K562 (cell line): Measurements from ENCODE around the gene SENP3. TPM values are rescaled to one million over a fixed set of nuclear protein-coding genes. Genes with fewer than 3 reads are reported as not detected.
A peak's percentile ranks its signal among the peaks of the same experiment; 100 is the strongest.

Experiments used
- EP400 ChIP-seq: fragments of 450-650 bp; IDR thresholded peaks from 2 replicates; pipeline ENCODE4 v1.6.1; 2017; ENCODE audit warnings: antibody characterized with exemption, mild to moderate bottlenecking, moderate library complexity
- MCM3 ChIP-seq: fragments of 450-650 bp; IDR thresholded peaks from 2 replicates; pipeline ENCODE4 v1.6.1; 2016
- MEF2A ChIP-seq: IDR thresholded peaks from 2 replicates; pipeline ENCODE4 v1.6.1; 2011; ENCODE audit warnings: low read depth, mild to moderate bottlenecking, low read length, moderate library complexity; ENCODE audit not compliant: control insufficient read depth
- MYNN ChIP-seq, 2 experiments: sonication (generic); formaldehyde crosslinking in 1 of 2; IDR thresholded peaks; 2 replicates each; pipeline versions ENCODE4 v1.5.0 to v1.6.1; 2016 to 2020; ENCODE audit warnings: antibody characterized with exemption in 1 of 2, missing genetic modification reagents in 1 of 2
- ZBTB1 ChIP-seq: sonication (generic); formaldehyde crosslinking; IDR thresholded peaks from 2 replicates; pipeline ENCODE4 v1.8.1; 2023; ENCODE audit warnings: missing genetic modification reagents, low read depth, mild to moderate bottlenecking, borderline replicate concordance
- ZBTB17 ChIP-seq: fragments of 450-650 bp; formaldehyde crosslinking; IDR thresholded peaks from 2 replicates; pipeline ENCODE4 v1.4.0; 2020; ENCODE audit warnings: mild to moderate bottlenecking
- ZKSCAN1 ChIP-seq: fragments of 150-350 bp; IDR thresholded peaks from 2 replicates; pipeline ENCODE4 v1.6.1; 2016; ENCODE audit warnings: low read depth, low read length
- ZNF347 ChIP-seq: fragments of 450-650 bp; formaldehyde crosslinking; IDR thresholded peaks from 2 replicates; pipeline ENCODE4 v1.4.0; 2020; ENCODE audit warnings: low read depth, mild to moderate bottlenecking, moderate library complexity
- polyA plus RNA-seq, 8 experiments: library from polyadenylated mRNA; depleted of rRNA in 4 of 8; stranded (reverse) in 5 of 8; unstranded in 3 of 8; fragments of >200 nt; fragmentation: Nextera tagmentation in 2 of 8; fragmentation: Illumina TruSeq in 1 of 8; extraction: Ambion mirVana in 2 of 8; extraction: Trizol in 1 of 8; gene quantifications; 2 replicates each; pipeline versions ENCODE4 v1.2.1 to v1.2.3, GENCODE V29; 2011 to 2014; ENCODE audit warnings: inconsistent platforms in 1 of 8, missing spikeins in 1 of 8
- total RNA-seq, 7 experiments: library from RNA; depleted of rRNA in 6 of 7; stranded (reverse); fragments of >200 nt in 6 of 7; fragmentation: Illumina TruSeq in 2 of 7; extraction: Trizol in 2 of 7; gene quantifications; 2 replicates each; pipeline versions ENCODE4 v1.2.1 to v1.2.3, GENCODE V29; 2011 to 2021; ENCODE audit warnings: low replicate concordance in 1 of 7
- TF ChIP-seq, protein P1 (sequence below): fragments of 450-650 bp; formaldehyde crosslinking; IDR thresholded peaks from 2 replicates; pipeline ENCODE4 v1.4.0; 2020; ENCODE audit warnings: mild to moderate bottlenecking, moderate library complexity
- TF ChIP-seq, protein P2 (sequence below): sonication (generic); formaldehyde crosslinking; IDR thresholded peaks from 2 replicates; pipeline ENCODE4 v1.8.0; 2022; ENCODE audit warnings: mild to moderate bottlenecking, missing genetic modification reagents, borderline replicate concordance
- TF ChIP-seq, protein P3 (sequence below): fragments of 450-650 bp; IDR thresholded peaks from 2 replicates; pipeline ENCODE4 v1.6.1; 2016; ENCODE audit warnings: mild to moderate bottlenecking, moderate library complexity

SENP3 gene
- total and polyA plus RNA-seq, 9 of the 15 experiments (the other 6 are each of a cell fraction or from before 2014, with no cell fraction given): 0.63 to 102 (median 78.8) TPM

DNA sequence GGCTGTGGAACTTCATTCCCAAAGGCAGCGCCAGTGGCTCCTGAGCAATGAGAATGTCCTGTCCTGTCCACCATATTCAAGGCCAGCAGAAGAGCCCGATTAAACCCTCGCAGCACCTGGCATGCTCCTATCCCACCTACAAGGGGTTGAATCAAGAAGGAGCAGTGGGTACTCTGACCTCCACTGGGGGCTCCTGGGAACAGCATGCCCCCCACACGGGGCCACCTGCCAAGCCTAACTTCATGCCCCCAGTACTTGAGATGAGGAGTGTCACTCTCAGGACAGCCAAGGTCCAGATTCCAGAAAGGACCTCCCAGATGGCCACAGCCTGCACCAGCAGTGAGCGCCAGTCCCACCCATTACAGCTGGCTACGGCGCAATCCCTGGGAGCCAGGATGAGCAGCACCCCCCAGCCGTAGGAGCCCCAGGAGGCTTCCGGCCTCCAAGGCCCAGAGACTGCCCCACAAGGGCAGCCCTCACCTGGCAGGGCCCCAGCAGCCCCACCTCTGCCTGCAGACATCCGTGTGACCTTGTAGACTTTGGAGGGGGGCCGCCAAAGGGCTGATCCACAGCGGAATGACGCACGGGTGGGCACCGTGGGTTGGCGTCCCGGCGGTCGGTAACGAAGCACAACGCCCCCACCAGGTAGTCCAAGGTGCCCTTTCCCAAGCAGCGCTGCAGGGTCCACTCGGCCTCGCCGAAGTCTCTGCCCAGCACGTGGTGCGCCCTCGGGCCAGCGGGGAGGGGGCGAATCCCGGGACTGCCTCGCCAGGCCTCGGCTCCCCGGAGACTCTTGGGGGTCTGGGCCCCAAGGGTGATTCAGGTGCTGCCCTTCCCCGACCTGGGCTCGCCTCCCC lies 20.9 kb downstream of the SENP3 start (continued):
- TF ChIP-seq, protein P1, sequence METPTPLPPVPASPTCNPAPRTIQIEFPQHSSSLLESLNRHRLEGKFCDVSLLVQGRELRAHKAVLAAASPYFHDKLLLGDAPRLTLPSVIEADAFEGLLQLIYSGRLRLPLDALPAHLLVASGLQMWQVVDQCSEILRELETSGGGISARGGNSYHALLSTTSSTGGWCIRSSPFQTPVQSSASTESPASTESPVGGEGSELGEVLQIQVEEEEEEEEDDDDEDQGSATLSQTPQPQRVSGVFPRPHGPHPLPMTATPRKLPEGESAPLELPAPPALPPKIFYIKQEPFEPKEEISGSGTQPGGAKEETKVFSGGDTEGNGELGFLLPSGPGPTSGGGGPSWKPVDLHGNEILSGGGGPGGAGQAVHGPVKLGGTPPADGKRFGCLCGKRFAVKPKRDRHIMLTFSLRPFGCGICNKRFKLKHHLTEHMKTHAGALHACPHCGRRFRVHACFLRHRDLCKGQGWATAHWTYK (CRISPR knock-in tag): 0 out of 2 replicates have a peak, but pooled peaks have one; percentile 76
- TF ChIP-seq, protein P2, sequence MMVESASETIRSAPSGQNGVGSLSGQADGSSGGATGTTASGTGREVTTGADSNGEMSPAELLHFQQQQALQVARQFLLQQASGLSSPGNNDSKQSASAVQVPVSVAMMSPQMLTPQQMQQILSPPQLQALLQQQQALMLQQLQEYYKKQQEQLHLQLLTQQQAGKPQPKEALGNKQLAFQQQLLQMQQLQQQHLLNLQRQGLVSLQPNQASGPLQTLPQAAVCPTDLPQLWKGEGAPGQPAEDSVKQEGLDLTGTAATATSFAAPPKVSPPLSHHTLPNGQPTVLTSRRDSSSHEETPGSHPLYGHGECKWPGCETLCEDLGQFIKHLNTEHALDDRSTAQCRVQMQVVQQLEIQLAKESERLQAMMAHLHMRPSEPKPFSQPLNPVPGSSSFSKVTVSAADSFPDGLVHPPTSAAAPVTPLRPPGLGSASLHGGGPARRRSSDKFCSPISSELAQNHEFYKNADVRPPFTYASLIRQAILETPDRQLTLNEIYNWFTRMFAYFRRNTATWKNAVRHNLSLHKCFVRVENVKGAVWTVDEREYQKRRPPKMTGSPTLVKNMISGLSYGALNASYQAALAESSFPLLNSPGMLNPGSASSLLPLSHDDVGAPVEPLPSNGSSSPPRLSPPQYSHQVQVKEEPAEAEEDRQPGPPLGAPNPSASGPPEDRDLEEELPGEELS (CRISPR knock-in tag): no peak
- TF ChIP-seq MYNN (IDR thresholded peaks at IDR 0.05) (0 out of 2 replicates have a peak, but pooled peaks have one; percentile 7), MYNN (CRISPR knock-in tag; IDR thresholded peaks at IDR 0.05) (no peak), ZBTB1 (CRISPR knock-in tag) (0 out of 2 replicates have a peak, but pooled peaks have one; percentile 15), EP400 (no peak), ZBTB17 (CRISPR knock-in tag) (peak; percentile 73), MCM3 (no peak), ZNF347 (CRISPR knock-in tag) (0 out of 2 replicates have a peak, but pooled peaks have one; percentile 46), MEF2A (no peak), ZKSCAN1 (no peak)
- TF ChIP-seq, protein P3, sequence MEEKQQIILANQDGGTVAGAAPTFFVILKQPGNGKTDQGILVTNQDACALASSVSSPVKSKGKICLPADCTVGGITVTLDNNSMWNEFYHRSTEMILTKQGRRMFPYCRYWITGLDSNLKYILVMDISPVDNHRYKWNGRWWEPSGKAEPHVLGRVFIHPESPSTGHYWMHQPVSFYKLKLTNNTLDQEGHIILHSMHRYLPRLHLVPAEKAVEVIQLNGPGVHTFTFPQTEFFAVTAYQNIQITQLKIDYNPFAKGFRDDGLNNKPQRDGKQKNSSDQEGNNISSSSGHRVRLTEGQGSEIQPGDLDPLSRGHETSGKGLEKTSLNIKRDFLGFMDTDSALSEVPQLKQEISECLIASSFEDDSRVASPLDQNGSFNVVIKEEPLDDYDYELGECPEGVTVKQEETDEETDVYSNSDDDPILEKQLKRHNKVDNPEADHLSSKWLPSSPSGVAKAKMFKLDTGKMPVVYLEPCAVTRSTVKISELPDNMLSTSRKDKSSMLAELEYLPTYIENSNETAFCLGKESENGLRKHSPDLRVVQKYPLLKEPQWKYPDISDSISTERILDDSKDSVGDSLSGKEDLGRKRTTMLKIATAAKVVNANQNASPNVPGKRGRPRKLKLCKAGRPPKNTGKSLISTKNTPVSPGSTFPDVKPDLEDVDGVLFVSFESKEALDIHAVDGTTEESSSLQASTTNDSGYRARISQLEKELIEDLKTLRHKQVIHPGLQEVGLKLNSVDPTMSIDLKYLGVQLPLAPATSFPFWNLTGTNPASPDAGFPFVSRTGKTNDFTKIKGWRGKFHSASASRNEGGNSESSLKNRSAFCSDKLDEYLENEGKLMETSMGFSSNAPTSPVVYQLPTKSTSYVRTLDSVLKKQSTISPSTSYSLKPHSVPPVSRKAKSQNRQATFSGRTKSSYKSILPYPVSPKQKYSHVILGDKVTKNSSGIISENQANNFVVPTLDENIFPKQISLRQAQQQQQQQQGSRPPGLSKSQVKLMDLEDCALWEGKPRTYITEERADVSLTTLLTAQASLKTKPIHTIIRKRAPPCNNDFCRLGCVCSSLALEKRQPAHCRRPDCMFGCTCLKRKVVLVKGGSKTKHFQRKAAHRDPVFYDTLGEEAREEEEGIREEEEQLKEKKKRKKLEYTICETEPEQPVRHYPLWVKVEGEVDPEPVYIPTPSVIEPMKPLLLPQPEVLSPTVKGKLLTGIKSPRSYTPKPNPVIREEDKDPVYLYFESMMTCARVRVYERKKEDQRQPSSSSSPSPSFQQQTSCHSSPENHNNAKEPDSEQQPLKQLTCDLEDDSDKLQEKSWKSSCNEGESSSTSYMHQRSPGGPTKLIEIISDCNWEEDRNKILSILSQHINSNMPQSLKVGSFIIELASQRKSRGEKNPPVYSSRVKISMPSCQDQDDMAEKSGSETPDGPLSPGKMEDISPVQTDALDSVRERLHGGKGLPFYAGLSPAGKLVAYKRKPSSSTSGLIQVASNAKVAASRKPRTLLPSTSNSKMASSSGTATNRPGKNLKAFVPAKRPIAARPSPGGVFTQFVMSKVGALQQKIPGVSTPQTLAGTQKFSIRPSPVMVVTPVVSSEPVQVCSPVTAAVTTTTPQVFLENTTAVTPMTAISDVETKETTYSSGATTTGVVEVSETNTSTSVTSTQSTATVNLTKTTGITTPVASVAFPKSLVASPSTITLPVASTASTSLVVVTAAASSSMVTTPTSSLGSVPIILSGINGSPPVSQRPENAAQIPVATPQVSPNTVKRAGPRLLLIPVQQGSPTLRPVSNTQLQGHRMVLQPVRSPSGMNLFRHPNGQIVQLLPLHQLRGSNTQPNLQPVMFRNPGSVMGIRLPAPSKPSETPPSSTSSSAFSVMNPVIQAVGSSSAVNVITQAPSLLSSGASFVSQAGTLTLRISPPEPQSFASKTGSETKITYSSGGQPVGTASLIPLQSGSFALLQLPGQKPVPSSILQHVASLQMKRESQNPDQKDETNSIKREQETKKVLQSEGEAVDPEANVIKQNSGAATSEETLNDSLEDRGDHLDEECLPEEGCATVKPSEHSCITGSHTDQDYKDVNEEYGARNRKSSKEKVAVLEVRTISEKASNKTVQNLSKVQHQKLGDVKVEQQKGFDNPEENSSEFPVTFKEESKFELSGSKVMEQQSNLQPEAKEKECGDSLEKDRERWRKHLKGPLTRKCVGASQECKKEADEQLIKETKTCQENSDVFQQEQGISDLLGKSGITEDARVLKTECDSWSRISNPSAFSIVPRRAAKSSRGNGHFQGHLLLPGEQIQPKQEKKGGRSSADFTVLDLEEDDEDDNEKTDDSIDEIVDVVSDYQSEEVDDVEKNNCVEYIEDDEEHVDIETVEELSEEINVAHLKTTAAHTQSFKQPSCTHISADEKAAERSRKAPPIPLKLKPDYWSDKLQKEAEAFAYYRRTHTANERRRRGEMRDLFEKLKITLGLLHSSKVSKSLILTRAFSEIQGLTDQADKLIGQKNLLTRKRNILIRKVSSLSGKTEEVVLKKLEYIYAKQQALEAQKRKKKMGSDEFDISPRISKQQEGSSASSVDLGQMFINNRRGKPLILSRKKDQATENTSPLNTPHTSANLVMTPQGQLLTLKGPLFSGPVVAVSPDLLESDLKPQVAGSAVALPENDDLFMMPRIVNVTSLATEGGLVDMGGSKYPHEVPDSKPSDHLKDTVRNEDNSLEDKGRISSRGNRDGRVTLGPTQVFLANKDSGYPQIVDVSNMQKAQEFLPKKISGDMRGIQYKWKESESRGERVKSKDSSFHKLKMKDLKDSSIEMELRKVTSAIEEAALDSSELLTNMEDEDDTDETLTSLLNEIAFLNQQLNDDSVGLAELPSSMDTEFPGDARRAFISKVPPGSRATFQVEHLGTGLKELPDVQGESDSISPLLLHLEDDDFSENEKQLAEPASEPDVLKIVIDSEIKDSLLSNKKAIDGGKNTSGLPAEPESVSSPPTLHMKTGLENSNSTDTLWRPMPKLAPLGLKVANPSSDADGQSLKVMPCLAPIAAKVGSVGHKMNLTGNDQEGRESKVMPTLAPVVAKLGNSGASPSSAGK: no peak
